Peyer's patch (tissue), 4 donors: ENCODE results near the gene GPC5.

Experiments
- POLR2A ChIP-seq, 2 donors: fragments of 450-650 bp; IDR thresholded peaks; one replicate each; pipeline ENCODE4 v1.5.1; 2017; ENCODE audit warnings: antibody characterized with exemption in 2 of 2, mild to moderate bottlenecking in 2 of 2, moderate library complexity in 2 of 2
- TF ChIP-seq, protein P1 (sequence below), 6 experiments: fragments of 450-650 bp in 4 of 6; fragments of 200-600 bp in 2 of 6; sonication (generic) in 1 of 6; IDR thresholded peaks; one replicate each; pipeline ENCODE4 v1.5.1; 2017 to 2019; ENCODE audit warnings: antibody characterized with exemption in 6 of 6, mild to moderate bottlenecking in 3 of 6, moderate library complexity in 1 of 6

DNA sequence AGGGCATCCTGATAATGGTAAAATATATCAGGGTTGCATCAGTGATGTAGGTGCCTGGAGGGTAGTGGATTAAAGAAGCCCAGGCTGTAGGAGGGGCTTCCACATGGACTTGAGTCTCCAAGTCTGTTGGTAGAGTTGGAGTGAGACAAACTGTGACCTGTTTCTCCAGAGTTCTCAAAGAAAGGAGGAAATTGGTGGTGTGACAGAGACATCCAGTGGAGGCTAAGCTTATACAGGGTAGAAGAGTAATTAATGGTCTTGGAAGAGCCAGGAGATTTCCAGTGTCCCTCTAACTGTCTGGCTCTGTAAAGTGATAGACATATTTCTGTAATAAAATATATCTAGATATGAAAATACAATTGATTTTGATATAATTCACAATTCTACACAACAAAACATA, 61.1 kb downstream of the GPC5 start:
- TF ChIP-seq, protein P1, sequence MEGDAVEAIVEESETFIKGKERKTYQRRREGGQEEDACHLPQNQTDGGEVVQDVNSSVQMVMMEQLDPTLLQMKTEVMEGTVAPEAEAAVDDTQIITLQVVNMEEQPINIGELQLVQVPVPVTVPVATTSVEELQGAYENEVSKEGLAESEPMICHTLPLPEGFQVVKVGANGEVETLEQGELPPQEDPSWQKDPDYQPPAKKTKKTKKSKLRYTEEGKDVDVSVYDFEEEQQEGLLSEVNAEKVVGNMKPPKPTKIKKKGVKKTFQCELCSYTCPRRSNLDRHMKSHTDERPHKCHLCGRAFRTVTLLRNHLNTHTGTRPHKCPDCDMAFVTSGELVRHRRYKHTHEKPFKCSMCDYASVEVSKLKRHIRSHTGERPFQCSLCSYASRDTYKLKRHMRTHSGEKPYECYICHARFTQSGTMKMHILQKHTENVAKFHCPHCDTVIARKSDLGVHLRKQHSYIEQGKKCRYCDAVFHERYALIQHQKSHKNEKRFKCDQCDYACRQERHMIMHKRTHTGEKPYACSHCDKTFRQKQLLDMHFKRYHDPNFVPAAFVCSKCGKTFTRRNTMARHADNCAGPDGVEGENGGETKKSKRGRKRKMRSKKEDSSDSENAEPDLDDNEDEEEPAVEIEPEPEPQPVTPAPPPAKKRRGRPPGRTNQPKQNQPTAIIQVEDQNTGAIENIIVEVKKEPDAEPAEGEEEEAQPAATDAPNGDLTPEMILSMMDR (IDR thresholded peaks at IDR 0.05) = no peak
- TF ChIP-seq POLR2A (IDR thresholded peaks at IDR 0.05) = no peak
